C4-2B (cell line): Measurements from ENCODE around the gene PDGFC.

Experiments
- H3K27ac ChIP-seq: fragments of 450-650 bp; 2 replicates; pipeline ENCODE4 v1.5.1; 2017
- ZFX ChIP-seq: fragments of 450-650 bp; IDR thresholded peaks from 2 replicates; pipeline ENCODE4 v1.6.1; 2017
- TF ChIP-seq, protein P1 (sequence below): fragments of 450-650 bp; conservative IDR thresholded peaks from 2 replicates; pipeline ENCODE4 v1.5.1; 2017; ENCODE audit warnings: mild to moderate bottlenecking

Gene PDGFC

DNA sequence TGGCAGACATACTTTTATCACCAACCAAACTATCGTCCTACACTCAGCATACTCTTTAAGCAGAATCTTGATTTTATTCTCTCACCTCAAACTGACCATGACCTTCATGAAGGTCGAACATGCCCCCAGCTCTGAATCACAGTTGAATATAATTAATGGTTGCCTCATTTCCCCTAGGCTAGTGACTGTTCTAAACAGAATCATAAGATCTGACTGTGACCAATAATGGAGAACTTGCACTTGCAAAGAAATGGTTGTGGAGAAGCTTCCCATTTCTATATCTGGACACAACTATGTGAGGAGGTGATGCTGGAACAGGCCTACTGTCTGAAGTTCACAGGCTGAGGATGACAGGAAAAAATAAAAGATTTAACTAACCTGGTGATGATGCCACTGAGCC is 85.1 kb downstream of the PDGFC start:
- TF ChIP-seq ZFX: no peak
- TF ChIP-seq, protein P1, sequence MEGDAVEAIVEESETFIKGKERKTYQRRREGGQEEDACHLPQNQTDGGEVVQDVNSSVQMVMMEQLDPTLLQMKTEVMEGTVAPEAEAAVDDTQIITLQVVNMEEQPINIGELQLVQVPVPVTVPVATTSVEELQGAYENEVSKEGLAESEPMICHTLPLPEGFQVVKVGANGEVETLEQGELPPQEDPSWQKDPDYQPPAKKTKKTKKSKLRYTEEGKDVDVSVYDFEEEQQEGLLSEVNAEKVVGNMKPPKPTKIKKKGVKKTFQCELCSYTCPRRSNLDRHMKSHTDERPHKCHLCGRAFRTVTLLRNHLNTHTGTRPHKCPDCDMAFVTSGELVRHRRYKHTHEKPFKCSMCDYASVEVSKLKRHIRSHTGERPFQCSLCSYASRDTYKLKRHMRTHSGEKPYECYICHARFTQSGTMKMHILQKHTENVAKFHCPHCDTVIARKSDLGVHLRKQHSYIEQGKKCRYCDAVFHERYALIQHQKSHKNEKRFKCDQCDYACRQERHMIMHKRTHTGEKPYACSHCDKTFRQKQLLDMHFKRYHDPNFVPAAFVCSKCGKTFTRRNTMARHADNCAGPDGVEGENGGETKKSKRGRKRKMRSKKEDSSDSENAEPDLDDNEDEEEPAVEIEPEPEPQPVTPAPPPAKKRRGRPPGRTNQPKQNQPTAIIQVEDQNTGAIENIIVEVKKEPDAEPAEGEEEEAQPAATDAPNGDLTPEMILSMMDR: no peak

DNA sequence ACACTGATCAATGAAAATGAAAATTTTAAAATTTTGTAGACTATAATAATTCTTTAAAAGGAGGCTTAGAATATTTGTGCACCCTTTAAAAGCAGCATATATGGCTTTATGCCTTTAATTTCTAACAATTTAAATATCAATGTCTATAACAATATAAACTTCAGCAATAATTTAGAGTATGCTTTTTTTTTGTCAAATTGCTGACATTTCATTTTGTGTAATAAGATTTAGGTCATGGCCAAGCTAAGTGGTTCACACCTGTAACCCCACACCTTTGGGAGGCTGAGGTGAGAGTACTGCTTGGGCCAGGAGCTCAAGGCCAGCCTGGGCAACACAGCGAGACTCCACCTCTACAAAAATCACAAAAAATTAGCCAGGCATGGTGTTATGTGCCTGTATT is 86.2 kb downstream of the PDGFC start:
- TF ChIP-seq, protein P1: no peak
- no peak for TF ChIP-seq ZFX
- no peak overlapping the region for H3K27ac ChIP-seq

More for the DNA sequence above, 85.1 kb downstream of the PDGFC start:
- H3K27ac ChIP-seq: no peak overlapping the region

DNA sequence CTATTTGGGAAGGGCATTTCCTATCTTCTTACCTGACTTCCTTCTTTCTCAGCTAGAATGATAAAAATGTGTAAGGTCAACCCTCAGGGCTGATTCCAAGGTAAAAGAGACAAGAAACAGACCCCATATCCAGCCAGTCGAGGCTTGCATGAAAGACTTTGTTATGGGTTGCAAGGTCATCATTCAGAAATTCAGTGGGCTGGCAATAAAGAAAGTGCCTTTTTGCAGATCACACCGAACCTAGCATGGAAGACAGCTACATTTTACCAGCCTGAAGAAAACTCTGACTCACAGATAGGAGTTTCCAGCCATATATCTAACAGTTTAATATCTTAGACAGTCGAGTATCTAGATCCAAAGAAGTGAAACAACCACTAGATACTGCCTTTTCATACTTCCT is 87.4 kb downstream of the PDGFC start:
- TF ChIP-seq, protein P1: no peak
- no peak for TF ChIP-seq ZFX
- H3K27ac ChIP-seq: no peak overlapping the region

DNA sequence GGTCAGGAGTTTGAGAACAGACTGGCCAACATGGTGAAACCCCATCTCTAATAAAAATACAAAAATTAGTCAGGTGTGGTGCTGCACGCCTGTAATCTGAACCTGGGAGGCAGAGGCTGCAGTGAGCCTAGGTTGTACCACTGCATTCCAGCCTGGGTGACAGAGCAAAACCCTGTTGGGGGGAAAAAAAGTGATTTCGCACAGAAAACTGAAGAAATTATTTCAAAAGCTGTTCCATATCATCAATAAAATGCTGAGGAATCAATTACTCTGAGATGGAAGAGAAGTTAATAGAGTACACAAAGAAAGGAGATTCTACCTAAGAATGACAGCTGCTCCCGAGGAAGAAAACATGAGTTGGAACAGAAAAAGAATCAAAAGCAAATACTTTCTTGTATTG is 95.9 kb downstream of the PDGFC start:
- no peak for TF ChIP-seq ZFX
- TF ChIP-seq, protein P1: no peak
- no peak overlapping the region for H3K27ac ChIP-seq

DNA sequence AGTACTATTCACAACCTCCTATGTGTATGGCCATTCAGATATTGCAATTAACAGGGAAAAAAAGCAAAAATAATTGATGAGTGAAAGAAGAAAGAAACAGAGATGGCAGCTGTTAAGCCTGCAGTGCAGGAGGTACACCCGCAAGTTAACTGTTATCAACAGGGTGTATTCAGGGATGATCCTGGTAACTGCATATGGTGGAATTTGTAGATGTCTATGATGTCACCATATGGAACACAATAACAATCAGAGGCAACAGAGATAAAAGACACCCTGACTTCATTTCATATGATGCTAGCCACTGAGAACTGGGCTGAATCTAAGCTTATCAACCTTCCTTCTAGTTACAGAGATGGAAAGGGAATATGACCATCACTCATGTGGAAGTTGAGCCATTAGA is 96.5 kb downstream of the PDGFC start:
- no peak overlapping the region for H3K27ac ChIP-seq
- no peak for TF ChIP-seq ZFX
- TF ChIP-seq, protein P1: no peak

DNA sequence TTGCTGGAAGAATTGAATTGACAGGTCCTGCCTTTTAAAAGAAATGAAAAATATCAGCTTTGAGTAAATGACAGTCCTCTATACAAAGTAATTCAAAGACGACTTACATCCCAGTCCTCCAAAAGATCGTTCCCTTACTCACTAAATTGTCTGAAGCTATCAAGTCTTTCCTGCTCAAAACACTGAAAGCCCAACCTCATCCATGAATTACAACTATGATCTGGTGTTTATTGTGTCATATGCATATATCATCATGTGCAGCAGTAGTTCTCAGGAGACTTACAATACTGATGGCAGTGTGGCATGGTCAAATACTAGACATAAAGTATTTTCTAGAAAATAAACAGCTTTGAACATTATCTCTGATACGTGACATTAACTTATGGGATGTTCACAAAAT is 97.8 kb downstream of the PDGFC start:
- TF ChIP-seq, protein P1: no peak
- no peak for TF ChIP-seq ZFX
- no peak overlapping the region for H3K27ac ChIP-seq

DNA sequence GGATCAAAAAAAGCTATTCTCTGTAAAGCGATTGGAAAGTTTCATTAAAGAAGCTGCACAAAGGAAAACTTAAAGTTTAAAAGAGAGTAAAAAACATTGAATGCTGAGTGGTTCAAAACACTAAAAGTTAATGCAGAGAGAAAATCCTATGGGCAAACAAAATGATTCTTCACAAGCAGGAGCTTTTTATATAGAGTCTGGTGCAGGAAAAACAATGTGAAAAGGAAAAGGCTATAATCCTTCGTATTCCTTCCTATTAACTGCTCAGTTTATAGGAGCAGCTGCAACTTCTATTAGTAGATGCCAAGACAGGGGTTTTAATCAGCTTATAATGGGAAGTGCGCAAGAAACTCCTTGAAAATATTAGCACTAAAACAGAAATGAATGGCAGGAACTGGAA is 100.7 kb downstream of the PDGFC start:
- H3K27ac ChIP-seq: no peak overlapping the region
- no peak for TF ChIP-seq ZFX
- TF ChIP-seq, protein P1: no peak
